ENCODE data around the gene HSPA2. TPM values are rescaled to one million over a fixed set of nuclear protein-coding genes. Genes with fewer than 3 reads are reported as not detected.

Gene HSPA2
- total and polyA plus RNA-seq, 2 of the 13 experiments (the other 11 are each of a cell fraction or from before 2014, with no cell fraction given): 0.15 to 0.27 TPM

DNA sequence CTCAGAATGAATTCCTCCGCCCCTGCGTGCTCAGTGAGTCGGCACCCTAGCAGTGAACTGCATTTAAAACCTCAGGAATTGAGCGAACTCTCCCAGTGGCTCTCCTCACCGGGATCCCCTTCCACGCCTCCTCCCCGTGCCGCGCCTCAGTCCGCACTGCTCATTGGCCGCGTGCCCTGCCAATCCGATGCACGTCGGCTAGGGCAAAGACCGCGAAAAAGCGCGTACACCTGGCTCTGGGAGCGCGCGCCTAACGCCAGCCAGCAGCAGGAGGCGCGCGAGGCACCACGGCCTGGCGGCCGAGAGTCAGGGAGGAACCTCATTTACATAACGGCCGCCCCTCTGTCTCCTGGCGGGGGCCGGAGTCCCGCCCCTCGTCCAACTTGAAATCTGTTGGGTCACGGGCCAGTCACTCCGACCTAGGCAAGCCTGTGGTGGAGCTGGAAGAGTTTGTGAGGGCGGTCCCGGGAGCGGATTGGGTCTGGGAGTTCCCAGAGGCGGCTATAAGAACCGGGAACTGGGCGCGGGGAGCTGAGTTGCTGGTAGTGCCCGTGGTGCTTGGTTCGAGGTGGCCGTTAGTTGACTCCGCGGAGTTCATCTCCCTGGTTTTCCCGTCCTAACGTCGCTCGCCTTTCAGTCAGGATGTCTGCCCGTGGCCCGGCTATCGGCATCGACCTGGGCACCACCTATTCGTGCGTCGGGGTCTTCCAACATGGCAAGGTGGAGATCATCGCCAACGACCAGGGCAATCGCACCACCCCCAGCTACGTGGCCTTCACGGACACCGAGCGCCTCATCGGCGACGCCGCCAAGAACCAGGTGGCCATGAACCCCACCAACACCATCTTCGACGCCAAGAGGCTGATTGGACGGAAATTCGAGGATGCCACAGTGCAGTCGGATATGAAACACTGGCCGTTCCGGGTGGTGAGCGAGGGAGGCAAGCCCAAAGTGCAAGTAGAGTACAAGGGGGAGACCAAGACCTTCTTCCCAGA lies at the start of gene HSPA2 (continued):
- TF ChIP-seq KDM2A (CRISPR knock-in tag; IDR thresholded peaks at IDR 0.05; ENCODE audit: borderline replicate concordance, low read depth) (peak; percentile 75; the same call in 1 of the 2 replicates), POLR2A (IDR thresholded peaks at IDR 0.05; ENCODE audit: insufficient read depth in 1 of 2, low read depth in 2 of 2, low read length in 2 of 2) (peak; percentile 47 to 53; a peak in 3 of 4 replicates), ZNF441 (CRISPR knock-in tag; IDR thresholded peaks at IDR 0.05; ENCODE audit: borderline replicate concordance) (no peak), ZBTB38 (CRISPR knock-in tag; IDR thresholded peaks at IDR 0.05) (peak; percentile 85), FLYWCH1 (CRISPR knock-in tag; IDR thresholded peaks at IDR 0.05) (no peak), ZFP62 (CRISPR knock-in tag; IDR thresholded peaks at IDR 0.05) (no peak), ZNF660 (CRISPR knock-in tag; IDR thresholded peaks at IDR 0.05; ENCODE audit: borderline replicate concordance, low read depth) (no peak), RFX5 (IDR thresholded peaks at IDR 0.05; ENCODE audit: low read depth, low read length) (no peak), ZNF567 (CRISPR knock-in tag; IDR thresholded peaks at IDR 0.05; ENCODE audit: borderline replicate concordance) (0 out of 2 replicates have a peak, but pooled peaks have one; percentile 39), ZNF260 (CRISPR knock-in tag; IDR thresholded peaks at IDR 0.05; ENCODE audit: borderline replicate concordance, low read depth) (no peak), ARNTL (CRISPR knock-in tag; IDR thresholded peaks at IDR 0.05) (no peak), ZNF3 (CRISPR knock-in tag; IDR thresholded peaks at IDR 0.05) (no peak), PAF1 (CRISPR knock-in tag; IDR thresholded peaks at IDR 0.05) (no peak), ZNF615 (CRISPR knock-in tag; IDR thresholded peaks at IDR 0.05; ENCODE audit: borderline replicate concordance) (no peak), ZNF44 (CRISPR knock-in tag; IDR thresholded peaks at IDR 0.05) (no peak)
- TF ChIP-seq, protein P1, sequence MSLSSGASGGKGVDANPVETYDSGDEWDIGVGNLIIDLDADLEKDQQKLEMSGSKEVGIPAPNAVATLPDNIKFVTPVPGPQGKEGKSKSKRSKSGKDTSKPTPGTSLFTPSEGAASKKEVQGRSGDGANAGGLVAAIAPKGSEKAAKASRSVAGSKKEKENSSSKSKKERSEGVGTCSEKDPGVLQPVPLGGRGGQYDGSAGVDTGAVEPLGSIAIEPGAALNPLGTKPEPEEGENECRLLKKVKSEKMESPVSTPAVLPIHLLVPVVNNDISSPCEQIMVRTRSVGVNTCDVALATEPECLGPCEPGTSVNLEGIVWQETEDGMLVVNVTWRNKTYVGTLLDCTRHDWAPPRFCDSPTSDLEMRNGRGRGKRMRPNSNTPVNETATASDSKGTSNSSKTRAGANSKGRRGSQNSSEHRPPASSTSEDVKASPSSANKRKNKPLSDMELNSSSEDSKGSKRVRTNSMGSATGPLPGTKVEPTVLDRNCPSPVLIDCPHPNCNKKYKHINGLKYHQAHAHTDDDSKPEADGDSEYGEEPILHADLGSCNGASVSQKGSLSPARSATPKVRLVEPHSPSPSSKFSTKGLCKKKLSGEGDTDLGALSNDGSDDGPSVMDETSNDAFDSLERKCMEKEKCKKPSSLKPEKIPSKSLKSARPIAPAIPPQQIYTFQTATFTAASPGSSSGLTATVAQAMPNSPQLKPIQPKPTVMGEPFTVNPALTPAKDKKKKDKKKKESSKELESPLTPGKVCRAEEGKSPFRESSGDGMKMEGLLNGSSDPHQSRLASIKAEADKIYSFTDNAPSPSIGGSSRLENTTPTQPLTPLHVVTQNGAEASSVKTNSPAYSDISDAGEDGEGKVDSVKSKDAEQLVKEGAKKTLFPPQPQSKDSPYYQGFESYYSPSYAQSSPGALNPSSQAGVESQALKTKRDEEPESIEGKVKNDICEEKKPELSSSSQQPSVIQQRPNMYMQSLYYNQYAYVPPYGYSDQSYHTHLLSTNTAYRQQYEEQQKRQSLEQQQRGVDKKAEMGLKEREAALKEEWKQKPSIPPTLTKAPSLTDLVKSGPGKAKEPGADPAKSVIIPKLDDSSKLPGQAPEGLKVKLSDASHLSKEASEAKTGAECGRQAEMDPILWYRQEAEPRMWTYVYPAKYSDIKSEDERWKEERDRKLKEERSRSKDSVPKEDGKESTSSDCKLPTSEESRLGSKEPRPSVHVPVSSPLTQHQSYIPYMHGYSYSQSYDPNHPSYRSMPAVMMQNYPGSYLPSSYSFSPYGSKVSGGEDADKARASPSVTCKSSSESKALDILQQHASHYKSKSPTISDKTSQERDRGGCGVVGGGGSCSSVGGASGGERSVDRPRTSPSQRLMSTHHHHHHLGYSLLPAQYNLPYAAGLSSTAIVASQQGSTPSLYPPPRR (CRISPR knock-in tag; IDR thresholded peaks at IDR 0.05; ENCODE audit: borderline replicate concordance): peak; percentile 38; the same call in 1 of the 2 replicates
- TF ChIP-seq, protein P2, sequence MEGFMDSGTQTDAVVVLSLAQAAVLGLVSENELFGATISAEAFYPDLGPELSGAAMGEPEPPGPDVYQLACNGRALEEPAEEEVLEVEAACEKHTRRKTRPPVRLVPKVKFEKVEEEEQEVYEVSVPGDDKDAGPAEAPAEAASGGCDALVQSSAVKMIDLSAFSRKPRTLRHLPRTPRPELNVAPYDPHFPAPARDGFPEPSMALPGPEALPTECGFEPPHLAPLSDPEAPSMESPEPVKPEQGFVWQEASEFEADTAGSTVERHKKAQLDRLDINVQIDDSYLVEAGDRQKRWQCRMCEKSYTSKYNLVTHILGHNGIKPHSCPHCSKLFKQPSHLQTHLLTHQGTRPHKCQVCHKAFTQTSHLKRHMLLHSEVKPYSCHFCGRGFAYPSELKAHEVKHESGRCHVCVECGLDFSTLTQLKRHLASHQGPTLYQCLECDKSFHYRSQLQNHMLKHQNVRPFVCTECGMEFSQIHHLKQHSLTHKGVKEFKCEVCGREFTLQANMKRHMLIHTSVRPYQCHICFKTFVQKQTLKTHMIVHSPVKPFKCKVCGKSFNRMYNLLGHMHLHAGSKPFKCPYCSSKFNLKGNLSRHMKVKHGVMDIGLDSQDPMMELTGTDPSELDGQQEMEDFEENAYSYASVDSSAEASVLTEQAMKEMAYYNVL (CRISPR knock-in tag; IDR thresholded peaks at IDR 0.05; ENCODE audit: borderline replicate concordance): peak; percentile 30; the same call in 1 of the 2 replicates
- TF ChIP-seq, protein P3, sequence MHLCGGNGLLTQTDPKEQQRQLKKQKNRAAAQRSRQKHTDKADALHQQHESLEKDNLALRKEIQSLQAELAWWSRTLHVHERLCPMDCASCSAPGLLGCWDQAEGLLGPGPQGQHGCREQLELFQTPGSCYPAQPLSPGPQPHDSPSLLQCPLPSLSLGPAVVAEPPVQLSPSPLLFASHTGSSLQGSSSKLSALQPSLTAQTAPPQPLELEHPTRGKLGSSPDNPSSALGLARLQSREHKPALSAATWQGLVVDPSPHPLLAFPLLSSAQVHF (CRISPR knock-in tag; IDR thresholded peaks at IDR 0.05): no peak
- TF ChIP-seq, protein P4, sequence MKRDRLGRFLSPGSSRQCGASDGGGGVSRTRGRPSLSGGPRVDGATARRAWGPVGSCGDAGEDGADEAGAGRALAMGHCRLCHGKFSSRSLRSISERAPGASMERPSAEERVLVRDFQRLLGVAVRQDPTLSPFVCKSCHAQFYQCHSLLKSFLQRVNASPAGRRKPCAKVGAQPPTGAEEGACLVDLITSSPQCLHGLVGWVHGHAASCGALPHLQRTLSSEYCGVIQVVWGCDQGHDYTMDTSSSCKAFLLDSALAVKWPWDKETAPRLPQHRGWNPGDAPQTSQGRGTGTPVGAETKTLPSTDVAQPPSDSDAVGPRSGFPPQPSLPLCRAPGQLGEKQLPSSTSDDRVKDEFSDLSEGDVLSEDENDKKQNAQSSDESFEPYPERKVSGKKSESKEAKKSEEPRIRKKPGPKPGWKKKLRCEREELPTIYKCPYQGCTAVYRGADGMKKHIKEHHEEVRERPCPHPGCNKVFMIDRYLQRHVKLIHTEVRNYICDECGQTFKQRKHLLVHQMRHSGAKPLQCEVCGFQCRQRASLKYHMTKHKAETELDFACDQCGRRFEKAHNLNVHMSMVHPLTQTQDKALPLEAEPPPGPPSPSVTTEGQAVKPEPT (CRISPR knock-in tag; IDR thresholded peaks at IDR 0.05; ENCODE audit: low read depth): no peak
